ENCODE results near the gene RASAL2.

GRCh38 chr1:178133239-178133989 is 39.5 kb downstream of the RASAL2 start:
- no peak for TF ChIP-seq CTCF (IDR thresholded peaks at IDR 0.05 in 8 of 11, conservative IDR thresholded peaks at IDR 0.05 in 3 of 11)
- TF ChIP-seq POLR2A (IDR thresholded peaks at IDR 0.05), result no peak
- TF ChIP-seq POLR2AphosphoS5 (IDR thresholded peaks at IDR 0.05), result no peak

Data from spleen (tissue), 7 donors.